Adrenal gland (tissue), 5 donors: Measurements from ENCODE around the gene FZD8.

Experiments
- CTCF ChIP-seq, 6 experiments: fragments of 450-650 bp in 4 of 6; fragments of 200-600 bp in 2 of 6; sonication (generic) in 1 of 6; IDR thresholded peaks; 1 replicate in 5 of 6; 2 replicates in 1 of 6; pipeline versions ENCODE4 v1.5.1 to v1.8.0; 2016 to 2021; ENCODE audit warnings: antibody characterized with exemption in 6 of 6, mild to moderate bottlenecking in 2 of 6, moderate library complexity in 1 of 6
- POLR2A ChIP-seq, 2 donors: fragments of 450-650 bp; IDR thresholded peaks; one replicate each; pipeline ENCODE4 v1.6.1; 2017; ENCODE audit warnings: antibody characterized with exemption in 2 of 2, mild to moderate bottlenecking in 2 of 2, moderate library complexity in 1 of 2
- donor health status: DM: no; HTN: no; CAD: no.

- TF ChIP-seq POLR2A (IDR thresholded peaks at IDR 0.05), result no peak
- TF ChIP-seq CTCF (IDR thresholded peaks at IDR 0.05), result no peak
These were observed 36.9 kb downstream of the FZD8 start, which contains the start of gene GJD4 for GRCh38 chr10:35605191-35605590.
